Body of pancreas (tissue), 4 donors: Measurements from ENCODE around the gene DNAAF8. TPM values are rescaled to one million over a fixed set of nuclear protein-coding genes. Genes with fewer than 3 reads are reported as not detected.

ENCODE experiments used
- ATAC-seq: fragments of 150-250 bp; one replicate; pipeline ENCODE4 v1.9.1; 2016
- DNase-seq, 4 donors: peaks; one replicate each; pipeline ENCODE4 v3.0.0-alpha.2; 2019
- H3K27ac ChIP-seq, 4 donors: fragments of 200-600 bp; sonication (generic); 1 replicate in 3 of 4; 2 replicates in 1 of 4; pipeline versions ENCODE4 v1.5.1 to v1.6.1; 2016 to 2019; ENCODE audit warnings: mild to moderate bottlenecking in 1 of 4, mixed read lengths in 1 of 4, moderate library complexity in 1 of 4
- H3K27me3 ChIP-seq, 2 donors: fragments of 200-600 bp; sonication (generic); one replicate each; pipeline ENCODE4 v1.6.0; 2016; ENCODE audit warnings: mild to moderate bottlenecking in 1 of 2
- H3K36me3 ChIP-seq, 2 donors: fragments of 200-600 bp; sonication (generic); replicated peaks in 1 of 2; 2 replicates each; pipeline ENCODE4 v1.5.1; 2016; ENCODE audit warnings: low read depth in 2 of 2; ENCODE audit not compliant: insufficient read depth in 1 of 2
- H3K4me1 ChIP-seq: fragments of 200-600 bp; sonication (generic); one replicate; pipeline ENCODE4 v1.6.0; 2016
- H3K4me3 ChIP-seq, 2 donors: fragments of 200-600 bp; sonication (generic); 1 replicate in 1 of 2; 2 replicates in 1 of 2; pipeline ENCODE4 v1.5.1; 2016 to 2019
- H3K9me3 ChIP-seq, 3 donors: fragments of 200-600 bp; sonication (generic); 1 replicate in 2 of 3; 2 replicates in 1 of 3; pipeline ENCODE4 v1.5.1; 2016
- POLR2A ChIP-seq, 3 donors: fragments of 450-650 bp; IDR thresholded peaks; one replicate each; pipeline ENCODE4 v1.6.1; 2016; ENCODE audit warnings: antibody characterized with exemption in 3 of 3, mild to moderate bottlenecking in 2 of 3
- WGBS, 2 donors: methylation state at CpG; one replicate each; pipeline ENCODE4 v1.1.5; 2017; 5-methylcytosine and 5-hydroxymethylcytosine counted together
- intact Hi-C: fragments of 100-400 bp; cut with DNase I; formaldehyde crosslinking; loops from one replicate; pipeline ENCODE4 v1.15.1; 2023
- total RNA-seq, 2 donors: library from RNA; depleted of rRNA; stranded (reverse); fragments of >200 nt; gene quantifications; one replicate each; pipeline ENCODE4 v1.1.0, GENCODE V29; 2016
- TF ChIP-seq, protein P1 (sequence below), 7 experiments: fragments of 450-650 bp in 4 of 7; fragments of 200-600 bp in 3 of 7; sonication (generic) in 3 of 7; IDR thresholded peaks; one replicate each; pipeline ENCODE4 v1.5.1; 2016 to 2019; ENCODE audit warnings: antibody characterized with exemption in 7 of 7

Gene DNAAF8
- total RNA-seq, 2 donors from 2014 or later: under 0.01 to 0.26 TPM

- Histone ChIP-seq H3K27ac (peak overlapping the region; percentile 40 to 96 (median 71)), H3K4me1 (peaks cover 25% of the 10 kb centered on the region), H3K4me3 (peak overlapping the region in 1 of 2 donors; percentile 29), H3K27me3 (no peaks in the 10 kb centered on the region), H3K36me3 (peaks cover 0 to 7% of the 10 kb centered on the region in 2 donors), H3K9me3 (no peaks in the 10 kb centered on the region)
- DNase-seq: peak in 1 of 4 donors; percentile 34
- 18 to 67% methylated on average over 8 to 31 of the region's 31 CpGs for WGBS, 2 donors
- peak; percentile 8 for ATAC-seq
- TF ChIP-seq, protein P1, sequence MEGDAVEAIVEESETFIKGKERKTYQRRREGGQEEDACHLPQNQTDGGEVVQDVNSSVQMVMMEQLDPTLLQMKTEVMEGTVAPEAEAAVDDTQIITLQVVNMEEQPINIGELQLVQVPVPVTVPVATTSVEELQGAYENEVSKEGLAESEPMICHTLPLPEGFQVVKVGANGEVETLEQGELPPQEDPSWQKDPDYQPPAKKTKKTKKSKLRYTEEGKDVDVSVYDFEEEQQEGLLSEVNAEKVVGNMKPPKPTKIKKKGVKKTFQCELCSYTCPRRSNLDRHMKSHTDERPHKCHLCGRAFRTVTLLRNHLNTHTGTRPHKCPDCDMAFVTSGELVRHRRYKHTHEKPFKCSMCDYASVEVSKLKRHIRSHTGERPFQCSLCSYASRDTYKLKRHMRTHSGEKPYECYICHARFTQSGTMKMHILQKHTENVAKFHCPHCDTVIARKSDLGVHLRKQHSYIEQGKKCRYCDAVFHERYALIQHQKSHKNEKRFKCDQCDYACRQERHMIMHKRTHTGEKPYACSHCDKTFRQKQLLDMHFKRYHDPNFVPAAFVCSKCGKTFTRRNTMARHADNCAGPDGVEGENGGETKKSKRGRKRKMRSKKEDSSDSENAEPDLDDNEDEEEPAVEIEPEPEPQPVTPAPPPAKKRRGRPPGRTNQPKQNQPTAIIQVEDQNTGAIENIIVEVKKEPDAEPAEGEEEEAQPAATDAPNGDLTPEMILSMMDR (IDR thresholded peaks at IDR 0.05): no peak
- no peak for TF ChIP-seq POLR2A (IDR thresholded peaks at IDR 0.05)
- intact Hi-C loops: loop anchor here (5.0 to 10.0 kb wide), 2 partner anchors 75 to 262 kb away; partner anchors contain the start of gene SEC14L5
These were observed 41.7 kb upstream of the DNAAF8 start for GRCh38 chr16:4692460-4693295.

DNA sequence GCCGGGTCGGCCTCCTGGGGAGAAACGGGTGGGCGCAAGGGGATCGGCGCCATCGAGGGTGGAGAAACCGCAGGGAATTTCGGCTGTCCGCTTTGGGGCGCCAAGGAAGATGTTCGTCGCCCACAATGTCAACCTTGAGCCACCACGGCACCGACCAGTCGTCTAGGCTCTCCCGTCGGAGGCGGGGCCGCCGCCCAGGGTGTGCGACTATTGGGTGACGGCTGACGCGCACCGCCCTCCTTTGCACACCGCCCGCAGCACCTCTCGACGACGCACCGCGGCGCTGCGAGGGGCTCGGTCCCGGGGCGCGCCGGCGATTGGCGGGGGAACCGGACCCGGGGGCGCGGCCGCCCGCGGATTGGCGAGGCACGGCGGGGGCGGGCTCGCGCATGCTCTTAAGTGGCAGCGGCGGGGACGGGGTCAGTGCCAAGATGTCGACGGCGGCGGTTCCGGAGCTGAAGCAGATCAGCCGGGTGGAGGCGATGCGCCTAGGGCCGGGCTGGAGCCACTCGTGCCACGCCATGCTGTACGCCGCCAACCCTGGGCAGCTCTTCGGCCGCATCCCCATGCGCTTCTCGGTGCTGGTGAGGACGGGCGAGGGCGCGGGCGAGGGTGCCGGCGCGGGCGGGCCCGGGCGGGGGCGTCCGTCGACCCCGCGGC is 40.9 kb upstream of the DNAAF8 start, which contains the start of gene NUDT16L1:
TSS of gene NUDT16L1 (plus strand) at position 267 of the 660 bp plus-strand sequence. CDS start at position 432, 165 bp downstream.
- WGBS, 2 donors: 0% methylated on average over 88 of the region's 91 CpGs; no CpG with 5 or more reads in 1 of the 2 donors
- DNase-seq (peak; percentile 96 to 97 (median 97)), ATAC-seq (peak; percentile 93)
- Histone ChIP-seq H3K27me3 (no peaks in the 10 kb centered on the region), H3K27ac (peak within 1 kb of the TSS; percentile 84 to 96 (median 89)), H3K4me1 (peaks cover 25% of the 10 kb centered on the region), H3K4me3 (peak within 1 kb of the TSS; percentile 84 to 93), H3K36me3 (peaks cover 0 to 7% of the 10 kb centered on the region in 2 donors), H3K9me3 (no peaks in the 10 kb centered on the region)
- TF ChIP-seq, protein P1 (IDR thresholded peaks at IDR 0.05): peak in 4 of 7 experiments; percentile 7 to 63 (median 38)
- peak; percentile 71 to 83 (median 81) for TF ChIP-seq POLR2A (IDR thresholded peaks at IDR 0.05)
- intact Hi-C loops: loop anchor here (5.0 to 10.0 kb wide), 2 partner anchors 76 to 261 kb away; partner anchors contain the start of gene SEC14L5

GRCh38 chr16:4693956-4694641 is 40.2 kb upstream of the DNAAF8 start:
- DNase-seq (peak; percentile 53 to 62 (median 58)), ATAC-seq (peak; percentile 44)
- intact Hi-C loops: loop anchor here (5.0 to 10.0 kb wide), 2 partner anchors 77 to 261 kb away; partner anchors contain the start of gene SEC14L5
- Histone ChIP-seq H3K27me3 (no peaks in the 10 kb centered on the region), H3K27ac (peak overlapping the region; percentile 84 to 96 (median 89)), H3K4me1 (peaks cover 25% of the 10 kb centered on the region), H3K36me3 (peaks cover 0 to 8% of the 10 kb centered on the region in 2 donors), H3K4me3 (peak overlapping the region; percentile 84 to 93), H3K9me3 (no peaks in the 10 kb centered on the region)
- 1 to 9% methylated on average over 5 to 40 of the region's 54 CpGs for WGBS, 2 donors
- TF ChIP-seq, protein P1 (IDR thresholded peaks at IDR 0.05): no peak

GRCh38 chr16:4694642-4695451 is 39.5 kb upstream of the DNAAF8 start:
- no peak for DNase-seq

More at GRCh38 chr16:4694642-4695451, 39.5 kb upstream of the DNAAF8 start:
- H3K9me3 ChIP-seq: no peaks in the 10 kb centered on the region
- no peaks in the 10 kb centered on the region for H3K27me3 ChIP-seq
- peaks cover 0 to 9% of the 10 kb centered on the region in 2 donors for H3K36me3 ChIP-seq
- H3K4me3 ChIP-seq: no peak overlapping the region
- H3K4me1 ChIP-seq: peaks cover 25% of the 10 kb centered on the region
- TF ChIP-seq, protein P1 (IDR thresholded peaks at IDR 0.05): no peak
- no peak for TF ChIP-seq POLR2A (IDR thresholded peaks at IDR 0.05)
- intact Hi-C loops: loop anchor here (5.0 to 10.0 kb wide), 2 partner anchors 78 to 260 kb away; partner anchors contain the start of gene SEC14L5
- peak overlapping the region in 3 of 4 donors; percentile 84 to 96 (median 94) for H3K27ac ChIP-seq
- WGBS, 2 donors: 65% methylated on average over 24 of the region's 26 CpGs; no CpG with 5 or more reads in 1 of the 2 donors
- ATAC-seq: no peak
